CD8-positive, alpha-beta memory T cell (primary cell): ENCODE measurements around the gene LARP1. TPM values are rescaled to one million over a fixed set of nuclear protein-coding genes. Genes with fewer than 3 reads are reported as not detected.
A peak's percentile ranks its signal among the peaks of the same experiment; 100 is the strongest.

Experiments used
- CTCF ChIA-PET: fragments of 350-600 bp; sonication (Branson Sonifier 250); formaldehyde crosslinking; loops from one replicate; lab custom pipeline; 2021; ENCODE audit warnings: antibody characterized with exemption; lab: Charles Lee
- POLR2A ChIA-PET: fragments of 350-600 bp; sonication (Branson Sonifier 250); formaldehyde crosslinking; loops from one replicate; lab custom pipeline; 2021; ENCODE audit warnings: antibody characterized with exemption; lab: Charles Lee
- DNase-seq, 5 donors: peaks; one replicate each; pipeline versions ENCODE4 v3.0.0 to v3.0.0-alpha.2; 2020 to 2022; ENCODE audit warnings: mixed read lengths in 1 of 5
- H3K27ac ChIP-seq: one replicate; pipeline ENCODE4 v1.7.0; 2013; ENCODE audit warnings: low read depth, mild to moderate bottlenecking, low read length, moderate library complexity
- H3K27me3 ChIP-seq: 2 replicates; pipeline ENCODE4 v1.7.0; 2013; ENCODE audit warnings: low read length, mild to moderate bottlenecking; ENCODE audit not compliant: insufficient read depth, poor library complexity, severe bottlenecking
- H3K36me3 ChIP-seq: 2 replicates; pipeline ENCODE4 v1.7.0; 2013; ENCODE audit warnings: mild to moderate bottlenecking, low read length, moderate library complexity; ENCODE audit not compliant: insufficient read depth
- H3K4me1 ChIP-seq: 2 replicates; pipeline ENCODE4 v1.7.0; 2013; ENCODE audit warnings: mild to moderate bottlenecking, low read length, moderate library complexity; ENCODE audit not compliant: insufficient read depth
- H3K4me3 ChIP-seq: 2 replicates; pipeline ENCODE4 v1.7.0; 2013; ENCODE audit warnings: mild to moderate bottlenecking, low read length
- H3K9me3 ChIP-seq: 2 replicates; pipeline ENCODE4 v1.7.0; 2013; ENCODE audit warnings: mild to moderate bottlenecking, low read length
- H3K27ac Mint-ChIP-seq, 8 donors: one replicate each; pipeline ENCODE4 v1.8.0; 2020 to 2021; ENCODE audit warnings: mixed read lengths in 8 of 8, mild to moderate bottlenecking in 6 of 8, inconsistent platforms in 3 of 8, moderate library complexity in 3 of 8
- H3K27me3 Mint-ChIP-seq, 2 donors: one replicate each; pipeline ENCODE4 v1.8.0; 2020 to 2021; ENCODE audit warnings: mixed read lengths in 2 of 2, mild to moderate bottlenecking in 1 of 2, moderate library complexity in 1 of 2
- H3K36me3 Mint-ChIP-seq, 3 donors: one replicate each; pipeline ENCODE4 v1.8.0; 2020 to 2021; ENCODE audit warnings: mixed read lengths in 3 of 3, inconsistent platforms in 1 of 3, mild to moderate bottlenecking in 1 of 3
- H3K4me1 Mint-ChIP-seq, 3 donors: one replicate each; pipeline ENCODE4 v1.8.0; 2020 to 2021; ENCODE audit warnings: mixed read lengths in 3 of 3, inconsistent platforms in 1 of 3, mild to moderate bottlenecking in 1 of 3
- H3K4me3 Mint-ChIP-seq, 7 donors: one replicate each; pipeline ENCODE4 v1.8.0; 2020 to 2021; ENCODE audit warnings: mixed read lengths in 7 of 7, mild to moderate bottlenecking in 6 of 7, moderate library complexity in 4 of 7, inconsistent platforms in 2 of 7
- H3K9me3 Mint-ChIP-seq, 5 donors: one replicate each; pipeline ENCODE4 v1.8.0; 2020 to 2022; ENCODE audit warnings: mixed read lengths in 5 of 5, mild to moderate bottlenecking in 3 of 5, moderate library complexity in 2 of 5, inconsistent platforms in 1 of 5
- polyA plus RNA-seq: library from polyadenylated mRNA; unstranded; fragments of 300-500 nt; fragmentation: Illumina TruSeq; gene quantifications from one replicate; pipeline ENCODE4 v1.2.3, GENCODE V29; 2021
- total RNA-seq, 2 experiments: library from RNA; stranded (reverse); gene quantifications; one replicate each; pipeline ENCODE4 v1.2.3, GENCODE V29; 2021

LARP1 gene
- total and polyA plus RNA-seq, 3 experiments from 2014 or later = 28.4 to 344 (median 329) TPM

DNA sequence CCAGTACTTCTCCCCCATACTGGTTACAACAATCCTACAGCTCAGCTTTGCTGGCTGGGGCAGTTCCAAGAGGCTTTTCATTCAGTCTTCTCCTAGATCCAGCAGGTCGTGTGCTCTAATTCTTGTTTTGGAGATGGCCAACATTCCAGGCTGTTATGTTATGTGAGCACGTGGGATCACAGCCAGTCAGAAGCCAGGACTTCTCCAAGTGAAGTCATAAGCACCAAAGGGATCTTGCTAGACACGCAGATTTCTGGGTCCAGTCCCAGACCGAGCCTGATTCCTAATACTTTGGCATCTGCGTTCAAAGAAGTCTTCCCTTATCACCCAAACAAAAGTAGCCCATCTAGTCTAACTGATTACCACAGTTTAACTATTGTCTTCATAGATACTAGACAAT lies 1.4 kb upstream of the LARP1 start:
- H3K9me3 ChIP-seq = no peaks in the 10 kb centered on the region
- H3K4me3 ChIP-seq = no peak overlapping the region
- H3K27ac ChIP-seq = no peak overlapping the region
- ChIA-PET CTCF (interaction anchor here (1.4 kb wide), 1 partner anchor 103 kb away, joined by 3 read pairs; no protein-coding TSS in a partner anchor), POLR2A (interaction anchor here (1.2 kb wide), 1 partner anchor 104 kb away, joined by 3 read pairs; no protein-coding TSS in a partner anchor)
- no peak for DNase-seq
- peak overlapping the region; percentile 48 to 94 (median 90) for H3K4me3 Mint-ChIP-seq
- no peaks in the 10 kb centered on the region for H3K27me3 Mint-ChIP-seq
- H3K4me1 Mint-ChIP-seq = peaks cover 31 to 38% (median 34%) of the 10 kb centered on the region in 3 donors
- H3K4me1 ChIP-seq = peaks cover 25% of the 10 kb centered on the region
- H3K27me3 ChIP-seq = no peaks in the 10 kb centered on the region
- peaks cover 0 to 12% (median 0%) of the 10 kb centered on the region in 3 donors for H3K36me3 Mint-ChIP-seq
- no peaks in the 10 kb centered on the region for H3K9me3 Mint-ChIP-seq
- H3K27ac Mint-ChIP-seq = peak overlapping the region; percentile 17 to 99 (median 96)
- no peaks in the 10 kb centered on the region for H3K36me3 ChIP-seq

- H3K36me3 ChIP-seq = no peaks in the 10 kb centered on the region
- peak overlapping the region; percentile 85 for H3K4me3 ChIP-seq
- Mint-ChIP-seq H3K36me3 (peaks cover 0 to 12% (median 0%) of the 10 kb centered on the region in 3 donors), H3K4me1 (peaks cover 40 to 47% (median 43%) of the 10 kb centered on the region in 3 donors), H3K4me3 (peak overlapping the region; percentile 86 to 94 (median 90)), H3K27ac (peak overlapping the region; percentile 72 to 99 (median 96)), H3K27me3 (no peaks in the 10 kb centered on the region), H3K9me3 (no peaks in the 10 kb centered on the region)
- no peaks in the 10 kb centered on the region for H3K27me3 ChIP-seq
- peak; percentile 99 to 100 (median 99) for DNase-seq
- peak overlapping the region; percentile 87 for H3K27ac ChIP-seq
- ChIA-PET POLR2A (interaction anchor here (1.2 kb wide), 1 partner anchor 103 kb away, joined by 3 read pairs; no protein-coding TSS in a partner anchor), CTCF (interaction anchor here (1.4 kb wide), 1 partner anchor 102 kb away, joined by 3 read pairs; no protein-coding TSS in a partner anchor)
- no peaks in the 10 kb centered on the region for H3K9me3 ChIP-seq
- peaks cover 34% of the 10 kb centered on the region for H3K4me1 ChIP-seq
Measured at GRCh38 chr5:154754460-154755360, 467 bp upstream of the LARP1 start.

DNA sequence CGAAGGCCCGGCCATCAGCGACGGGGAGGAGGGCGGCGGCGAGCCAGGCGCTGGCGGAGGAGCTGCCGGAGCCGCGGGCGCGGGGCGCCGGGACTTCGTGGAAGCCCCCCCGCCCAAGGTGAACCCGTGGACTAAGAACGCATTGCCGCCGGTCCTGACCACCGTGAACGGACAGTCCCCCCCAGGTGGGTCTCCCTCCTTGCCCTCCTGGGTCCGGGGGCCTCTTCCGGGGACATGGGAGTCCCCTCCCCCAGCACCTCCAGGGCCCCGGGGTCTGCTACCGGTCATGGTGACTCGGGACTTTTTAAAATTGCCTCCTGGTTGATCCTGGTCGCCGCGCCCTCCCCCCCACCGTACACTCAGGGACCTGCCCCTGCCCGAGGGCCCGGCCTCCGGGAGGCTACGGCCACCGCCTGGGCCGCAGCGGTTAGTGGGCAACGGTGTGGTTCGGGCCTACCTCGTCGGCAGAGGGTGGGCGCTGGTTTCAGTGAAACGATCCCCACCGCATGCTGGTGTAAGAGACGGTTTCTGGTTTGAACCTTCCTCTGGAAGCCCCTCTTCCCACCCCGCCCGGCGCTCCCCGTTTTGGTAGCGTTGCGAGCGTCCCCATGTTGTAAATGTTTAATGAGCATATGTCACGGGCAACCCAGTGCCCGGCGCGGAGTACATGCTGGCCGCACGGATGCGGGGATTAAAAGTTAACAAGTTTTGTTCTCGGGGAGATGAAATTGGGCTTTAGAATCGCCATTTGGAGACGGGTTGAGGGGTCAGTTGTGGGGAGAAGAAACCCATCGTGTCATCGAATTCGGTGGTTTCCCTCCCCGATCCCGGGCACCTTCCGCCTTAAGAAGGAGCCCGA lies 1.1 kb downstream of the LARP1 start:
- DNase-seq = peak; percentile 10 to 59 (median 31)
- POLR2A ChIA-PET = no interaction called here

GRCh38 chr5:154756868-154757813 lies 2.0 kb downstream of the LARP1 start:
- ChIA-PET CTCF (interaction anchor here (1.2 kb wide), 1 partner anchor 32 kb away, joined by 3 read pairs; no protein-coding TSS in a partner anchor), POLR2A (interaction anchor here (1.4 kb wide), 1 partner anchor 101 kb away, joined by 4 read pairs; the partner anchor contains the start of gene CNOT8)
- H3K27me3 ChIP-seq = no peaks in the 10 kb centered on the region
- Mint-ChIP-seq H3K27ac (peak overlapping the region; percentile 87 to 98 (median 96)), H3K4me3 (peak overlapping the region; percentile 93 to 100 (median 96)), H3K36me3 (peaks cover 0 to 12% (median 0%) of the 10 kb centered on the region in 3 donors), H3K27me3 (no peaks in the 10 kb centered on the region), H3K4me1 (peaks cover 63 to 69% (median 66%) of the 10 kb centered on the region in 3 donors), H3K9me3 (no peaks in the 10 kb centered on the region)
- H3K27ac ChIP-seq = peak overlapping the region; percentile 93
- H3K4me1 ChIP-seq = peaks cover 58% of the 10 kb centered on the region
- peak overlapping the region; percentile 85 for H3K4me3 ChIP-seq
- DNase-seq = peak; percentile 26 to 63 (median 46)
- no peaks in the 10 kb centered on the region for H3K36me3 ChIP-seq
- no peaks in the 10 kb centered on the region for H3K9me3 ChIP-seq

More for the DNA sequence above, 1.1 kb downstream of the LARP1 start:
- H3K27ac Mint-ChIP-seq = peak overlapping the region; percentile 87 to 98 (median 96)
- no peaks in the 10 kb centered on the region for H3K9me3 Mint-ChIP-seq
- H3K4me1 Mint-ChIP-seq = peaks cover 56 to 60% (median 58%) of the 10 kb centered on the region in 3 donors
- peak overlapping the region; percentile 93 for H3K27ac ChIP-seq
- H3K4me3 ChIP-seq = peak overlapping the region; percentile 85
- H3K36me3 ChIP-seq = no peaks in the 10 kb centered on the region
- H3K4me3 Mint-ChIP-seq = peak overlapping the region; percentile 90 to 100 (median 96)
- no peaks in the 10 kb centered on the region for H3K9me3 ChIP-seq
- no peaks in the 10 kb centered on the region for H3K27me3 Mint-ChIP-seq
- H3K36me3 Mint-ChIP-seq = peaks cover 0 to 12% (median 0%) of the 10 kb centered on the region in 3 donors
- H3K27me3 ChIP-seq = no peaks in the 10 kb centered on the region
- CTCF ChIA-PET = no interaction called here
- H3K4me1 ChIP-seq = peaks cover 49% of the 10 kb centered on the region

GRCh38 chr5:154757814-154758406 lies 2.7 kb downstream of the LARP1 start:
- Mint-ChIP-seq H3K4me3 (peak overlapping the region; percentile 87 to 96 (median 92)), H3K4me1 (peaks cover 69 to 76% (median 73%) of the 10 kb centered on the region in 3 donors), H3K27ac (peak overlapping the region; percentile 43 to 92 (median 83)), H3K36me3 (peaks cover 0 to 12% (median 0%) of the 10 kb centered on the region in 3 donors), H3K9me3 (no peaks in the 10 kb centered on the region), H3K27me3 (no peaks in the 10 kb centered on the region)
- H3K4me1 ChIP-seq = peaks cover 65% of the 10 kb centered on the region
- CTCF ChIA-PET = interaction anchor here (1.2 kb wide), 1 partner anchor 31 kb away, joined by 3 read pairs; no protein-coding TSS in a partner anchor
- POLR2A ChIA-PET = interaction anchor here (1.4 kb wide), 1 partner anchor 101 kb away, joined by 4 read pairs; the partner anchor contains the start of gene CNOT8
- no peaks in the 10 kb centered on the region for H3K36me3 ChIP-seq
- H3K9me3 ChIP-seq = no peaks in the 10 kb centered on the region
- H3K4me3 ChIP-seq = peak overlapping the region; percentile 49
- DNase-seq = peak in 4 of 5 donors; percentile 8 to 48 (median 36)
- peak overlapping the region; percentile 44 for H3K27ac ChIP-seq
- H3K27me3 ChIP-seq = no peaks in the 10 kb centered on the region

DNA sequence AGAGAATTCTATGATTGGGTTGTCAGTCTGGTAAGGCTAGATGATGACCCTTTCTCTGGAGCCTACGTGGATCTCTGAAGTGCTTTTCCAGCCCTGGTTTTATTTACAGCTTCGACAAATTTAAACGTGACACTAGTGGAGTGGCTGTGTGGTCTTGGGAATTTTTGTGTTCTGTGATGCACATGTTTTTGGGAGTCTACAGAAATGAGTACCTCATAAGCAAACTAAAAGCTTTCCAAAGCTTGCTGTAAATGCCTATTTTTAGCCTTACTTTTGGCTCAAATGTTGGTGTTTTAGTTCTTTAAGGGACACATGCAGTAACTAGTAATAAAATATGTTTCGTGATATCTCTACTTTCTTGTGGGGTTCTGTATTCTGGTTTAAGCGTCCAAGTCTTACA lies 3.3 kb downstream of the LARP1 start:
- Mint-ChIP-seq H3K36me3 (peaks cover 0 to 12% (median 0%) of the 10 kb centered on the region in 3 donors), H3K4me1 (peaks cover 71 to 76% (median 74%) of the 10 kb centered on the region in 3 donors), H3K27me3 (no peaks in the 10 kb centered on the region), H3K4me3 (peak overlapping the region; percentile 87 to 96 (median 92)), H3K27ac (peak overlapping the region; percentile 43 to 92 (median 83)), H3K9me3 (no peaks in the 10 kb centered on the region)
- Histone ChIP-seq H3K4me3 (peak overlapping the region; percentile 49), H3K27me3 (no peaks in the 10 kb centered on the region), H3K36me3 (no peaks in the 10 kb centered on the region), H3K27ac (peak overlapping the region; percentile 44), H3K9me3 (no peaks in the 10 kb centered on the region), H3K4me1 (peaks cover 62% of the 10 kb centered on the region)
- POLR2A ChIA-PET = interaction anchor here (1.4 kb wide), 1 partner anchor 100 kb away, joined by 4 read pairs; the partner anchor contains the start of gene CNOT8
- DNase-seq = no peak
- CTCF ChIA-PET = interaction anchor here (1.2 kb wide), 1 partner anchor 31 kb away, joined by 3 read pairs; no protein-coding TSS in a partner anchor
